RWPE1 (cell line): ENCODE data around the gene RPRD1A.
A peak's percentile ranks its signal among the peaks of the same experiment; 100 is the strongest.
"Not testable (repeated sequence)": the region's sequence is repeated elsewhere in the genome, so short reads cannot be mapped to it uniquely, and the experiment has no call there.

Experiments used
- CTCF ChIA-PET: fragments of 350-600 bp; sonication (Branson Sonifier 250); formaldehyde crosslinking; extraction: SDS; loops from one replicate; lab custom pipeline; 2021; lab: Yijun Ruan, JAX
- POLR2A ChIA-PET: fragments of 400-600 bp; formaldehyde crosslinking; extraction: SDS; loops from one replicate; lab custom pipeline; 2020; ENCODE audit warnings: antibody characterized with exemption; ENCODE audit not compliant: low non-redundant PET; lab: Yijun Ruan, JAX
- DNase-seq: peaks from one replicate; pipeline ENCODE4 v3.0.0; 2012; ENCODE audit warnings: low spot score
- H3K27ac ChIP-seq: fragments of 450-650 bp; 2 replicates; pipeline ENCODE4 v1.5.1; 2017
- CTCF ChIP-seq: fragments of 450-650 bp; conservative IDR thresholded peaks from 2 replicates; pipeline ENCODE4 v1.5.1; 2017; ENCODE audit warnings: low read depth, mild to moderate bottlenecking

Gene RPRD1A

GRCh38 chr18:36096955-36097354 is 29.6 kb upstream of the RPRD1A start:
- H3K27ac ChIP-seq = no peak overlapping the region
- no peak for TF ChIP-seq CTCF
- CTCF ChIA-PET = no interaction called here

GRCh38 chr18:36095936-36096519 is 28.7 kb upstream of the RPRD1A start:
- peak; percentile 17 for DNase-seq
- ChIA-PET POLR2A (no interaction called here), CTCF (interaction anchor here (0.6 to 1.2 kb wide), 6 partner anchors 64 to 712 kb away, joined by 3 to 6 read pairs (median 4); no protein-coding TSS in a partner anchor)
- no peak overlapping the region for H3K27ac ChIP-seq
- TF ChIP-seq CTCF = peak; percentile 62

More at GRCh38 chr18:36096955-36097354, 29.6 kb upstream of the RPRD1A start:
- POLR2A ChIA-PET = no interaction called here
- DNase-seq = no peak

GRCh38 chr18:36094431-36094830 is 27.1 kb upstream of the RPRD1A start:
- no peak overlapping the region for H3K27ac ChIP-seq
- ChIA-PET CTCF (interaction anchor here (0.7 kb wide), 1 partner anchor 253 kb away, joined by 3 read pairs; no protein-coding TSS in a partner anchor), POLR2A (no interaction called here)
- TF ChIP-seq CTCF = no peak
- DNase-seq = no peak

DNA sequence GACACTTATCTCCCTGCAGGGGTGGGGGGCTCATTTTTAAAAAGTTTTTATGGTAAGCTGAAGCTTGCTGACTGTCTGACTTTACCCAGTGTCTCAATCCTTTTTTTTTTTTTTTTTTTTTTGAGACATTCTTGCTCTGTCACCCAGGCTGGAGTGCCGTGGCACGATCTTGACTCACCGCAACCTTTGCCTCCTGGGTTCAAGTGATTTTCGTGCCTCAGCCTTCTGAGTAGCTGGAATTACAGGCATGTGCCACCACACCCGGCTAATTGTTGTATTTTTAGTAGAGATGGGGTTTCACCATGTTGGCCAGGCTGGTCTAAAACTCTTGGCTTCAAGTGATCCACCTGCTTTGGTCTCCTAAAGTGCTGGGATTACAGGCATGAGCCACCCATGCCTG is 24.8 kb upstream of the RPRD1A start:
- POLR2A ChIA-PET, CTCF ChIA-PET, DNase-seq: not testable (repeated sequence)

GRCh38 chr18:36089001-36089400 is 21.6 kb upstream of the RPRD1A start:
- ChIA-PET POLR2A (no interaction called here), CTCF (no interaction called here)
- H3K27ac ChIP-seq = no peak overlapping the region
- DNase-seq = no peak
- no peak for TF ChIP-seq CTCF

More for the DNA sequence above, 24.8 kb upstream of the RPRD1A start:
- not testable (repeated sequence) for H3K27ac ChIP-seq

GRCh38 chr18:36088256-36088655 is 20.9 kb upstream of the RPRD1A start:
- CTCF ChIA-PET = interaction anchor here (1.0 kb wide), 1 partner anchor 71 kb away, joined by 3 read pairs; no protein-coding TSS in a partner anchor
- POLR2A ChIA-PET = no interaction called here
- DNase-seq = no peak

More at GRCh38 chr18:36088256-36088655, 20.9 kb upstream of the RPRD1A start:
- TF ChIP-seq CTCF = no peak
- H3K27ac ChIP-seq = no peak overlapping the region
